HepG2 (cell line): ENCODE data around the gene PRR5L.

Experiments used
- ATAD3A ChIP-seq: sonication (generic); formaldehyde crosslinking; IDR thresholded peaks from 2 replicates; pipeline ENCODE4 v1.4.0; 2020; ENCODE audit warnings: missing genetic modification reagents
- EP300 ChIP-seq, 3 experiments: sonication (generic) in 1 of 3; formaldehyde crosslinking in 1 of 3; IDR thresholded peaks; 2 replicates each; pipeline versions ENCODE4 v1.5.1 to v1.6.1; 2011 to 2020; ENCODE audit warnings: low read depth in 2 of 3, low read length in 2 of 3, borderline replicate concordance in 1 of 3, improper control_type of control experiment in 1 of 3, mild to moderate bottlenecking in 1 of 3, missing genetic modification reagents in 1 of 3, moderate library complexity in 1 of 3
- HMG20A ChIP-seq: IDR thresholded peaks from 2 replicates; pipeline ENCODE4 v1.6.1; 2016; ENCODE audit warnings: borderline replicate concordance
- MAZ ChIP-seq, 2 experiments: sonication (generic) in 1 of 2; formaldehyde crosslinking in 1 of 2; IDR thresholded peaks; 2 replicates each; pipeline versions ENCODE4 v1.5.0 to v1.6.1; 2012 to 2020; ENCODE audit warnings: low read depth in 2 of 2, mild to moderate bottlenecking in 2 of 2, borderline replicate concordance in 1 of 2, improper control_type of control experiment in 1 of 2, low read length in 1 of 2, missing genetic modification reagents in 1 of 2, moderate library complexity in 1 of 2
- NFYB ChIP-seq: sonication (generic); formaldehyde crosslinking; IDR thresholded peaks from 2 replicates; pipeline ENCODE4 v1.4.0; 2020; ENCODE audit warnings: missing genetic modification reagents
- NR1H2 ChIP-seq: sonication (generic); formaldehyde crosslinking; IDR thresholded peaks from 2 replicates; pipeline ENCODE4 v1.8.1; 2022; ENCODE audit warnings: low read depth, missing genetic modification reagents, borderline replicate concordance
- PLSCR1 ChIP-seq: sonication (generic); formaldehyde crosslinking; IDR thresholded peaks from 2 replicates; pipeline ENCODE4 v1.5.0; 2020; ENCODE audit warnings: missing genetic modification reagents, mild to moderate bottlenecking, borderline replicate concordance
- SIX1 ChIP-seq: sonication (generic); formaldehyde crosslinking; IDR thresholded peaks from 2 replicates; pipeline ENCODE4 v1.4.0; 2020; ENCODE audit warnings: missing genetic modification reagents, borderline replicate concordance
- SP1 ChIP-seq, 2 experiments: fragments of 450-650 bp in 1 of 2; sonication (generic) in 1 of 2; formaldehyde crosslinking in 1 of 2; IDR thresholded peaks; 2 replicates each; pipeline versions ENCODE4 v1.4.0 to v1.6.1; 2016 to 2020; ENCODE audit warnings: missing genetic modification reagents in 1 of 2
- ZNF121 ChIP-seq: sonication (generic); formaldehyde crosslinking; IDR thresholded peaks from 2 replicates; pipeline ENCODE4 v1.5.0; 2020; ENCODE audit warnings: mild to moderate bottlenecking, missing genetic modification reagents
- ZNF274 ChIP-seq: sonication (generic); formaldehyde crosslinking; IDR thresholded peaks from 2 replicates; pipeline ENCODE4 v1.5.1; 2020; ENCODE audit warnings: mild to moderate bottlenecking, missing genetic modification reagents
- ZNF362 ChIP-seq: sonication (generic); formaldehyde crosslinking; IDR thresholded peaks from 2 replicates; pipeline ENCODE4 v1.4.0; 2020; ENCODE audit warnings: missing genetic modification reagents, mild to moderate bottlenecking, borderline replicate concordance
- ZNF780A ChIP-seq: sonication (generic); formaldehyde crosslinking; IDR thresholded peaks from 2 replicates; pipeline ENCODE4 v1.8.0; 2022; ENCODE audit warnings: mild to moderate bottlenecking, missing genetic modification reagents, moderate library complexity

GRCh38 chr11:36427876-36428275 lies 131.8 kb downstream of the PRR5L start:
- no peak for TF ChIP-seq ZNF274
- no peak for TF ChIP-seq PLSCR1
- no peak for TF ChIP-seq SP1 (IDR thresholded peaks at IDR 0.05)
- TF ChIP-seq SP1 (CRISPR knock-in tag; IDR thresholded peaks at IDR 0.05) = no peak
- no peak for TF ChIP-seq ZNF121 (CRISPR knock-in tag)
- no peak for TF ChIP-seq ZNF780A
- no peak for TF ChIP-seq EP300 (IDR thresholded peaks at IDR 0.05; ENCODE audit: low read depth in 2 of 2, low read length in 2 of 2)
- TF ChIP-seq EP300 (CRISPR knock-in tag; IDR thresholded peaks at IDR 0.05; ENCODE audit: borderline replicate concordance) = no peak
- no peak for TF ChIP-seq ATAD3A (CRISPR knock-in tag)
- TF ChIP-seq ZNF362 (CRISPR knock-in tag) = no peak
- no peak for TF ChIP-seq NFYB
- TF ChIP-seq SIX1 = no peak
- no peak for TF ChIP-seq NR1H2 (CRISPR knock-in tag)
- no peak for TF ChIP-seq MAZ (IDR thresholded peaks at IDR 0.05; ENCODE audit: borderline replicate concordance, low read depth, low read length)
- no peak for TF ChIP-seq MAZ (CRISPR knock-in tag; IDR thresholded peaks at IDR 0.05; ENCODE audit: low read depth)
- TF ChIP-seq HMG20A (CRISPR knock-in tag) = no peak
